NCI-H2029 (cell line): Measurements from ENCODE around the gene ILF2.
A peak's percentile ranks its signal among the peaks of the same experiment; 100 is the strongest.
"Not testable (repeated sequence)": the region's sequence is repeated elsewhere in the genome, so short reads cannot be mapped to it uniquely, and the experiment has no call there.

ENCODE experiments used
- DNase-seq: peaks from one replicate; lab custom pipeline; 2025; lab: John Stamatoyannopoulos, UW

Gene ILF2

GRCh38 chr1:153670859-153671627, at the start of gene ILF2:
TSS of gene ILF2 (minus strand) at chr1:153670993. CDS start at chr1:153670922, 71 bp downstream.
- peak; percentile 99 for DNase-seq

- DNase-seq: no peak
These were observed 46.5 kb upstream of the ILF2 start for GRCh38 chr1:153717330-153717729.

GRCh38 chr1:153716211-153716610, 45.4 kb upstream of the ILF2 start:
- DNase-seq: not testable (repeated sequence)

GRCh38 chr1:153711026-153711425, 40.2 kb upstream of the ILF2 start:
- no peak for DNase-seq

GRCh38 chr1:153705484-153705883, 34.7 kb upstream of the ILF2 start:
- DNase-seq: no peak

- no peak for DNase-seq
These were observed 29.0 kb upstream of the ILF2 start for GRCh38 chr1:153699768-153700167.

- no peak for DNase-seq
These were observed 28.3 kb upstream of the ILF2 start for GRCh38 chr1:153698923-153699714.

- no peak for DNase-seq
These were observed 27.5 kb upstream of the ILF2 start for GRCh38 chr1:153698020-153698922.

GRCh38 chr1:153697191-153698019, 26.6 kb upstream of the ILF2 start:
- DNase-seq: no peak

- no peak for DNase-seq
These were observed 25.9 kb upstream of the ILF2 start for GRCh38 chr1:153696741-153697140.

GRCh38 chr1:153693466-153693865, 22.7 kb upstream of the ILF2 start:
- DNase-seq: no peak

- DNase-seq: no peak
These were observed 18.0 kb upstream of the ILF2 start for GRCh38 chr1:153688736-153689328.

- no peak for DNase-seq
These were observed 17.5 kb upstream of the ILF2 start for GRCh38 chr1:153688276-153688675.

GRCh38 chr1:153687346-153688125, 16.7 kb upstream of the ILF2 start:
- no peak for DNase-seq

GRCh38 chr1:153685544-153686340, 14.9 kb upstream of the ILF2 start:
- DNase-seq: no peak

- no peak for DNase-seq
These were observed 14.1 kb upstream of the ILF2 start for GRCh38 chr1:153684892-153685291.

GRCh38 chr1:153683854-153684253, 13.1 kb upstream of the ILF2 start:
- no peak for DNase-seq

- DNase-seq: no peak
These were observed 11.9 kb upstream of the ILF2 start for GRCh38 chr1:153682730-153683129.

GRCh38 chr1:153680120-153680403, 9.3 kb upstream of the ILF2 start:
- no peak for DNase-seq
